Measurements from ENCODE around the gene ARL5A. TPM values are rescaled to one million over a fixed set of nuclear protein-coding genes. Genes with fewer than 3 reads are reported as not detected.

The ARL5A gene
- total RNA-seq, 1 donor from 2014 or later: 42.2 TPM

- Mint-ChIP-seq H3K9me3 (ENCODE audit: unreplicated experiment) (no peaks in the 10 kb centered on the region), H3K4me1 (ENCODE audit: unreplicated experiment) (peaks cover 6% of the 10 kb centered on the region), H3K27me3 (ENCODE audit: unreplicated experiment) (no peaks in the 10 kb centered on the region), H3K27ac (ENCODE audit: unreplicated experiment) (no peak overlapping the region), H3K4me3 (ENCODE audit: unreplicated experiment) (no peak overlapping the region), H3K36me3 (ENCODE audit: low read depth, unreplicated experiment) (no peaks in the 10 kb centered on the region)
- DNase-seq (ENCODE audit: low spot score): no peak
- TF ChIP-seq, protein P1, sequence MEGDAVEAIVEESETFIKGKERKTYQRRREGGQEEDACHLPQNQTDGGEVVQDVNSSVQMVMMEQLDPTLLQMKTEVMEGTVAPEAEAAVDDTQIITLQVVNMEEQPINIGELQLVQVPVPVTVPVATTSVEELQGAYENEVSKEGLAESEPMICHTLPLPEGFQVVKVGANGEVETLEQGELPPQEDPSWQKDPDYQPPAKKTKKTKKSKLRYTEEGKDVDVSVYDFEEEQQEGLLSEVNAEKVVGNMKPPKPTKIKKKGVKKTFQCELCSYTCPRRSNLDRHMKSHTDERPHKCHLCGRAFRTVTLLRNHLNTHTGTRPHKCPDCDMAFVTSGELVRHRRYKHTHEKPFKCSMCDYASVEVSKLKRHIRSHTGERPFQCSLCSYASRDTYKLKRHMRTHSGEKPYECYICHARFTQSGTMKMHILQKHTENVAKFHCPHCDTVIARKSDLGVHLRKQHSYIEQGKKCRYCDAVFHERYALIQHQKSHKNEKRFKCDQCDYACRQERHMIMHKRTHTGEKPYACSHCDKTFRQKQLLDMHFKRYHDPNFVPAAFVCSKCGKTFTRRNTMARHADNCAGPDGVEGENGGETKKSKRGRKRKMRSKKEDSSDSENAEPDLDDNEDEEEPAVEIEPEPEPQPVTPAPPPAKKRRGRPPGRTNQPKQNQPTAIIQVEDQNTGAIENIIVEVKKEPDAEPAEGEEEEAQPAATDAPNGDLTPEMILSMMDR (IDR thresholded peaks at IDR 0.05; ENCODE audit: unreplicated experiment): no peak
Measured at GRCh38 chr2:151786483-151786882, 41.7 kb downstream of the ARL5A start.

- H3K4me1 Mint-ChIP-seq (ENCODE audit: unreplicated experiment): peaks cover 6% of the 10 kb centered on the region
- H3K4me3 Mint-ChIP-seq (ENCODE audit: unreplicated experiment): no peak overlapping the region
- no peak overlapping the region for H3K27ac Mint-ChIP-seq (ENCODE audit: unreplicated experiment)
- H3K27me3 Mint-ChIP-seq (ENCODE audit: unreplicated experiment): no peaks in the 10 kb centered on the region
- no peaks in the 10 kb centered on the region for H3K9me3 Mint-ChIP-seq (ENCODE audit: unreplicated experiment)
- TF ChIP-seq, protein P1 (IDR thresholded peaks at IDR 0.05; ENCODE audit: unreplicated experiment): no peak
- H3K36me3 Mint-ChIP-seq (ENCODE audit: low read depth, unreplicated experiment): no peaks in the 10 kb centered on the region
- no peak for DNase-seq (ENCODE audit: low spot score)
Measured at GRCh38 chr2:151786077-151786476, 42.1 kb downstream of the ARL5A start.

DNA sequence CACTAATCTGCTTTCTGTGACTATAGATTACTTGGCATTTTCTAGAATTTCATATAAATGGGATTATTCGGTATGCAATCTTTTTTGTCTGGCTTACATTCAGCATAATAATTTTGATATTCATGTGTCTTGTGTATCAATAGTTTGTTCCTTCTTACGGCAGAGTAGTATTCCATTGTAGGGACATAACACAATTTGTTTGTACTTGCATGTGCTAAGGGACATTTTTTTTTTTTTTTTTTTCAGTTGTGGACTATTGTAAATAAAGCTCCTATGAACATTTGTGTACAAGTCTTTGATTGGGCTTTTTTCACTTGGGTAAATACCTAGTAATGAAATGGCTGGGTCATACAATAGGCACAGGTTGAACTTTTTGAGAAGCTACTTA, 45.1 kb downstream of the ARL5A start:
- H3K27ac Mint-ChIP-seq (ENCODE audit: unreplicated experiment): no peak overlapping the region
- TF ChIP-seq, protein P1 (IDR thresholded peaks at IDR 0.05; ENCODE audit: unreplicated experiment): no peak
- peaks cover 5% of the 10 kb centered on the region for H3K4me1 Mint-ChIP-seq (ENCODE audit: unreplicated experiment)
- H3K4me3 Mint-ChIP-seq (ENCODE audit: unreplicated experiment): no peak overlapping the region
- no peaks in the 10 kb centered on the region for H3K27me3 Mint-ChIP-seq (ENCODE audit: unreplicated experiment)
- no peaks in the 10 kb centered on the region for H3K9me3 Mint-ChIP-seq (ENCODE audit: unreplicated experiment)
- no peak for DNase-seq (ENCODE audit: low spot score)
- H3K36me3 Mint-ChIP-seq (ENCODE audit: low read depth, unreplicated experiment): peaks cover 13% of the 10 kb centered on the region

GRCh38 chr2:151782378-151783132, 45.7 kb downstream of the ARL5A start:
- Mint-ChIP-seq H3K9me3 (ENCODE audit: unreplicated experiment) (no peaks in the 10 kb centered on the region), H3K27me3 (ENCODE audit: unreplicated experiment) (no peaks in the 10 kb centered on the region), H3K36me3 (ENCODE audit: low read depth, unreplicated experiment) (peaks cover 13% of the 10 kb centered on the region), H3K4me1 (ENCODE audit: unreplicated experiment) (peaks cover 3% of the 10 kb centered on the region), H3K4me3 (ENCODE audit: unreplicated experiment) (no peak overlapping the region), H3K27ac (ENCODE audit: unreplicated experiment) (no peak overlapping the region)
- TF ChIP-seq, protein P1 (IDR thresholded peaks at IDR 0.05; ENCODE audit: unreplicated experiment): no peak
- no peak for DNase-seq (ENCODE audit: low spot score)

DNA sequence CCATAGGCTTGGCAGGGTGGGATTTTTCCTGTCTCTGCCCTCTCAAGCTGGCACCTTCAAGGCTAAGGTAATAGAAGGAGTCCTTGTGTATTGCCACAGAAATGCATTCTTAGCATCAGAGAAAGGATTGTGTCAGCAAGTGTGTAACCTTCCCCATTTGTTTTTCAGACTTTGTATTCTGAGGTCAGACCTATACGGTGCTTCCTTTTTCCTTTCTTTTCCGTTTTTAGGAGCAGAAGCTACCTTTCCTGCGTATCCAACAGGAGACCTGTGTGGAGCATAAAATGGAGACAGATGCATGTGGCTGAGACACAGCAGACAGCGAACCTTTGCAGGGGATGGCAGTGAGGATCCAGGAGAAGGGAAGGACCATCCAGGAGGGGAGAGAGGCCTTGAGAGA, 46.6 kb downstream of the ARL5A start:
- DNase-seq (ENCODE audit: low spot score): no peak
- H3K27me3 Mint-ChIP-seq (ENCODE audit: unreplicated experiment): no peaks in the 10 kb centered on the region
- no peak overlapping the region for H3K4me3 Mint-ChIP-seq (ENCODE audit: unreplicated experiment)
- TF ChIP-seq, protein P1 (IDR thresholded peaks at IDR 0.05; ENCODE audit: unreplicated experiment): no peak
- no peaks in the 10 kb centered on the region for H3K9me3 Mint-ChIP-seq (ENCODE audit: unreplicated experiment)
- H3K36me3 Mint-ChIP-seq (ENCODE audit: low read depth, unreplicated experiment): peaks cover 19% of the 10 kb centered on the region
- peaks cover 3% of the 10 kb centered on the region for H3K4me1 Mint-ChIP-seq (ENCODE audit: unreplicated experiment)
- no peak overlapping the region for H3K27ac Mint-ChIP-seq (ENCODE audit: unreplicated experiment)
